ENCODE measurements around the gene NBPF3.

Gene NBPF3

GRCh38 chr1:21492356-21492625 is 52.4 kb downstream of the NBPF3 start:
- DNase-seq, result no peak

- DNase-seq, result no peak
Measured at GRCh38 chr1:21494196-21494595, 54.3 kb downstream of the NBPF3 start.

- DNase-seq, result no peak
Measured at GRCh38 chr1:21495225-21495820, 55.4 kb downstream of the NBPF3 start.

GRCh38 chr1:21496063-21496462 is 56.1 kb downstream of the NBPF3 start:
- no peak for DNase-seq

- no peak for DNase-seq
Measured at GRCh38 chr1:21496886-21497285, 56.9 kb downstream of the NBPF3 start.

- no peak for DNase-seq
Measured at GRCh38 chr1:21497466-21498061, 57.6 kb downstream of the NBPF3 start.

- DNase-seq, result no peak
Measured at GRCh38 chr1:21499283-21499950, 59.5 kb downstream of the NBPF3 start.

GRCh38 chr1:21503706-21504377 is 63.9 kb downstream of the NBPF3 start:
- DNase-seq, result peak in 7 of 51 donors; percentile 4 to 44 (median 16)

- no peak for DNase-seq
Measured at GRCh38 chr1:21506804-21507203, 66.9 kb downstream of the NBPF3 start.

GRCh38 chr1:21507511-21508270 is 67.8 kb downstream of the NBPF3 start:
- DNase-seq, result no peak

- DNase-seq, result peak in 29 of 51 donors; percentile 6 to 79 (median 27)
Measured at GRCh38 chr1:21508580-21509350, 68.8 kb downstream of the NBPF3 start.

GRCh38 chr1:21509351-21510112 is 69.6 kb downstream of the NBPF3 start, which contains the start of gene ALPL:
TSS of gene ALPL (plus strand) at chr1:21509423. CDS start at chr1:21554082, 44,659 bp downstream.
- DNase-seq, result no peak

GRCh38 chr1:21510113-21510493 is 70.2 kb downstream of the NBPF3 start:
- no peak for DNase-seq

GRCh38 chr1:21510885-21511578 is 71.1 kb downstream of the NBPF3 start:
- no peak for DNase-seq

GRCh38 chr1:21511579-21512522 is 71.9 kb downstream of the NBPF3 start:
- DNase-seq, result peak in 12 of 51 donors; percentile 10 to 31 (median 15)

GRCh38 chr1:21514245-21514644 is 74.3 kb downstream of the NBPF3 start:
- no peak for DNase-seq

- DNase-seq, result no peak
Measured at GRCh38 chr1:21517161-21517589, 77.2 kb downstream of the NBPF3 start.

Data from hypothalamus (tissue), 51 donors.